Gastrocnemius medialis (tissue), 4 donors: ENCODE results near the gene MYBPH. TPM values are rescaled to one million over a fixed set of nuclear protein-coding genes. Genes with fewer than 3 reads are reported as not detected.

Experiments
- ATAC-seq, 2 donors: fragments of 150-250 bp; one replicate each; pipeline ENCODE4 v1.9.1; 2016
- DNase-seq, 2 donors: peaks; one replicate each; pipeline ENCODE4 v3.0.0-alpha.2; 2019
- H3K27ac ChIP-seq, 4 donors: fragments of 200-600 bp; sonication (generic); 1 replicate in 1 of 4; 2 replicates in 3 of 4; pipeline ENCODE4 v1.5.1; 2016 to 2018; ENCODE audit warnings: mild to moderate bottlenecking in 2 of 4, moderate library complexity in 1 of 4
- H3K27me3 ChIP-seq, 3 donors: fragments of 200-600 bp; sonication (generic) in 2 of 3; 1 replicate in 1 of 3; 2 replicates in 2 of 3; pipeline versions ENCODE4 v1.5.1 to v1.6.0; 2016 to 2019; ENCODE audit warnings: mild to moderate bottlenecking in 1 of 3, moderate library complexity in 1 of 3
- H3K36me3 ChIP-seq, 2 donors: fragments of 200-600 bp; sonication (generic) in 1 of 2; one replicate each; pipeline ENCODE4 v1.5.1; 2017 to 2018
- H3K4me1 ChIP-seq, 2 donors: fragments of 200-600 bp; sonication (generic) in 1 of 2; one replicate each; pipeline ENCODE4 v1.5.1; 2016 to 2017; ENCODE audit warnings: mild to moderate bottlenecking in 2 of 2
- H3K4me3 ChIP-seq, 4 donors: fragments of 200-600 bp; sonication (generic) in 3 of 4; 1 replicate in 1 of 4; 2 replicates in 3 of 4; pipeline ENCODE4 v1.5.1; 2016 to 2019; ENCODE audit warnings: mild to moderate bottlenecking in 2 of 4
- H3K9me3 ChIP-seq, 3 donors: fragments of 200-600 bp; sonication (generic) in 2 of 3; 1 replicate in 1 of 3; 2 replicates in 2 of 3; pipeline ENCODE4 v1.5.1; 2016 to 2019
- POLR2A ChIP-seq, 2 donors: fragments of 450-650 bp; IDR thresholded peaks; one replicate each; pipeline ENCODE4 v1.6.1; 2017; ENCODE audit warnings: antibody characterized with exemption in 2 of 2, mild to moderate bottlenecking in 2 of 2, moderate library complexity in 2 of 2
- in situ Hi-C, 4 donors: fragments of 200-750 bp; cut with MboI; loops; one replicate each; pipeline versions ENCODE4 v1.15.0 to v1.8.0; 2017; ENCODE audit warnings: low sequenced_read_pairs in 4 of 4
- intact Hi-C: fragments of 100-400 bp; cut with DNase I; formaldehyde crosslinking; loops from one replicate; pipeline ENCODE4 v1.15.1; 2023; ENCODE audit warnings: low total_unique reads
- total RNA-seq, 4 donors: library from RNA; depleted of rRNA; stranded (reverse); fragments of >200 nt; gene quantifications; one replicate each; pipeline versions ENCODE4 v1.1.0 to v1.2.3, GENCODE V29; 2016
- TF ChIP-seq, protein P1 (sequence below), 5 experiments: fragments of 450-650 bp in 3 of 5; fragments of 200-600 bp in 2 of 5; sonication (generic) in 2 of 5; IDR thresholded peaks in 4 of 5; conservative IDR thresholded peaks in 1 of 5; 1 replicate in 4 of 5; 2 replicates in 1 of 5; pipeline ENCODE4 v1.5.1; 2016 to 2019; ENCODE audit warnings: antibody characterized with exemption in 5 of 5, mild to moderate bottlenecking in 3 of 5, moderate library complexity in 3 of 5

The MYBPH gene
- total RNA-seq, 4 donors from 2014 or later, result 7.4 to 260 (median 45.5) TPM

DNA sequence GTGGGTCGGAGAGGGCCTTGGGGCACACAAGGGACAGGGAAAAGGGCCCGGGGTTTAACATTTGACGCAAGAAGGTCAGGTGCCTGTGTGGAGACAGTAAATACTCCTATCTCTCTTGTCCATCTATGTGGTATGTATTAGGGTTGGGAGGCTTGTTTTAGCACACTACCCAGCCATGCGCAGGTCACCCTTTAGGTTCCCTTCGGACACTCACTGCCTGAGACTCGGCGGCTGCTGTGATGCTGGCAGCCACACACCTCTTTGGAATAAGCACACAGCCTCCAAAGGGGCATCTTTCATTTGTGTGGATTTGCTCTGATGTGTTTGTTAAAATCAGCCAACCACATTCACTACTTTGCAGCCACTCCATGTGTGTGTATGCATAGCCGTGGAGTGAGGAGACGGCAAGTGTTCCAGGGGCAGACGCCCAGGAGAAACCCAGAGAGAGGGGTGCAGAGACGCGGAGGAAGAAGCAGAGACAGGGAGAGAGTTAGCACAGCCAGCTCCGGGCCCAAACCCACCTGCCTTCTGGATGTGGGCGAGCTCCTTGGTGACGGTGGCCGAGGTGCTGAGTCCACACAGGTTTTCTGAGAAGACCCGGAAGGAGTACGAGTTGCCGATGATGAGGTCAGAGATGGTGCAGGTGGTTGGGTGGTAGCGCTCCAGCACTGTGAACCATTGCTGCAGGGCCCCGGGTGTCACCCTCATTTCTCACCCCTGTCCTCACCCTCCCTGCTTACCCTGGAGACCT lies 5.7 kb downstream of the MYBPH start:
- in situ Hi-C loops (loop anchor here in 2 of 4 donors (5.0 to 10.0 kb wide), 3 partner anchors 45 to 135 kb away; no protein-coding TSS in a partner anchor), intact Hi-C loops (no loop called here)
- no peaks in the 10 kb centered on the region for H3K9me3 ChIP-seq
- ATAC-seq (no peak), DNase-seq (no peak)
- TF ChIP-seq, protein P1, sequence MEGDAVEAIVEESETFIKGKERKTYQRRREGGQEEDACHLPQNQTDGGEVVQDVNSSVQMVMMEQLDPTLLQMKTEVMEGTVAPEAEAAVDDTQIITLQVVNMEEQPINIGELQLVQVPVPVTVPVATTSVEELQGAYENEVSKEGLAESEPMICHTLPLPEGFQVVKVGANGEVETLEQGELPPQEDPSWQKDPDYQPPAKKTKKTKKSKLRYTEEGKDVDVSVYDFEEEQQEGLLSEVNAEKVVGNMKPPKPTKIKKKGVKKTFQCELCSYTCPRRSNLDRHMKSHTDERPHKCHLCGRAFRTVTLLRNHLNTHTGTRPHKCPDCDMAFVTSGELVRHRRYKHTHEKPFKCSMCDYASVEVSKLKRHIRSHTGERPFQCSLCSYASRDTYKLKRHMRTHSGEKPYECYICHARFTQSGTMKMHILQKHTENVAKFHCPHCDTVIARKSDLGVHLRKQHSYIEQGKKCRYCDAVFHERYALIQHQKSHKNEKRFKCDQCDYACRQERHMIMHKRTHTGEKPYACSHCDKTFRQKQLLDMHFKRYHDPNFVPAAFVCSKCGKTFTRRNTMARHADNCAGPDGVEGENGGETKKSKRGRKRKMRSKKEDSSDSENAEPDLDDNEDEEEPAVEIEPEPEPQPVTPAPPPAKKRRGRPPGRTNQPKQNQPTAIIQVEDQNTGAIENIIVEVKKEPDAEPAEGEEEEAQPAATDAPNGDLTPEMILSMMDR (IDR thresholded peaks at IDR 0.05 in 4 of 5, conservative IDR thresholded peaks at IDR 0.05 in 1 of 5), result no peak
- TF ChIP-seq POLR2A (IDR thresholded peaks at IDR 0.05), result no peak
- no peak overlapping the region for H3K4me3 ChIP-seq
- H3K27me3 ChIP-seq, result no peaks in the 10 kb centered on the region
- no peaks in the 10 kb centered on the region for H3K36me3 ChIP-seq
- H3K27ac ChIP-seq, result no peak overlapping the region
- H3K4me1 ChIP-seq, result peaks cover 14 to 24% of the 10 kb centered on the region in 2 donors

DNA sequence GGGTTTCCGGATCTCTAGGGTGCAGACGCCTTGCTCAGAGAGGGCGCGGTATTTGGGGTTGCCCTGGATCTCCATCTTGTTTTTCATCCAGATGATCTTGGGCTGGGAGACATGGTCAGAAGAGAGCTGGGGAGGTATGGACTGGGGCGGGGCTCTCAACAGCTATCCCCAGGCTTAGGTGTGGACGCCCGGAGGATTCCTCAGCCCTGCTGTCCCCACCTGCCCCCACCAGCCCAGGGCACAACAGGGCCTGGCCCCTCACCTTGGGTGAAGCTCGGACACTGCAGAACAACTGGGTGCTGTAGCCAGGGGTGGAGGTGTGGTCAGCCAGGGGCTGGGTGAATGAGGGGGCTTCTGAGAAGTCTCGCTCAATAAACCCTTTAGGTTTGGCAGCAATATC lies 6.6 kb downstream of the MYBPH start:
- ATAC-seq, result no peak
- Histone ChIP-seq H3K36me3 (no peaks in the 10 kb centered on the region), H3K9me3 (no peaks in the 10 kb centered on the region), H3K4me1 (peaks cover 14 to 19% of the 10 kb centered on the region in 2 donors), H3K4me3 (no peak overlapping the region), H3K27ac (no peak overlapping the region), H3K27me3 (no peaks in the 10 kb centered on the region)
- TF ChIP-seq, protein P1 (IDR thresholded peaks at IDR 0.05 in 4 of 5, conservative IDR thresholded peaks at IDR 0.05 in 1 of 5), result no peak
- no peak for TF ChIP-seq POLR2A (IDR thresholded peaks at IDR 0.05)
- intact Hi-C loops, result no loop called here
- no peak for DNase-seq
- in situ Hi-C loops, result loop anchor here in 1 of 4 donors (10.0 kb wide), 1 partner anchor 46 kb away; no protein-coding TSS in a partner anchor

DNA sequence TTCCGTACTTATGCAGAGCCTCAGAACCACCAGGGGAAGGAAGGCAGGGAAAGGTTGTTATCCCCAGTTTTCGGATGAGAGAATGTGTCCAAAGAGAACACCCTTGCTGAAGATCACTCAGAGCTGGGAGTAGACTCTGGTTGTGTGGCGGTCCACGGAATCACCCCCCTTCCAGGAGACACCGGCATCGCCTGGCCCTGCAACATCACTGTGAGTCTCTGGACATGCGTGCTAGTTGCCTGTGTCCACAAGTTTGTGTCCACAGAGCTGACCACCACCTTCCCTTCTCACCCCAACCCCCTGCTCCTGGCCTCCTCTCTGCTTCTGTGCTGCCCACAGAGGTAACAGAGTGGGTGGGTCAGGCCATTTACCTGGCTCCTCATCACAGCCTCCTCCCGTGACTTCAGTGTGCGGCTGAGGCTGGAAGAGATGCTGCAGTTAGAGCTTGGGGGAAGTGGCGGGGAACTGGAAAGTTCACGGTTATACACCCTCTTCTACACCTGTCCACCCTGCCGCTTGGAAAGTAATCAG lies 7.3 kb downstream of the MYBPH start:
- in situ Hi-C loops (loop anchor here in 1 of 4 donors (10.0 kb wide), 1 partner anchor 46 kb away; no protein-coding TSS in a partner anchor), intact Hi-C loops (no loop called here)
- H3K27ac ChIP-seq, result no peak overlapping the region
- DNase-seq (no peak), ATAC-seq (no peak)
- no peak for TF ChIP-seq POLR2A (IDR thresholded peaks at IDR 0.05)
- TF ChIP-seq, protein P1 (IDR thresholded peaks at IDR 0.05 in 4 of 5, conservative IDR thresholded peaks at IDR 0.05 in 1 of 5), result no peak
- H3K9me3 ChIP-seq, result no peaks in the 10 kb centered on the region
- H3K36me3 ChIP-seq, result no peaks in the 10 kb centered on the region
- H3K4me1 ChIP-seq, result peaks cover 10 to 12% of the 10 kb centered on the region in 2 donors
- no peaks in the 10 kb centered on the region for H3K27me3 ChIP-seq
- H3K4me3 ChIP-seq, result no peak overlapping the region

DNA sequence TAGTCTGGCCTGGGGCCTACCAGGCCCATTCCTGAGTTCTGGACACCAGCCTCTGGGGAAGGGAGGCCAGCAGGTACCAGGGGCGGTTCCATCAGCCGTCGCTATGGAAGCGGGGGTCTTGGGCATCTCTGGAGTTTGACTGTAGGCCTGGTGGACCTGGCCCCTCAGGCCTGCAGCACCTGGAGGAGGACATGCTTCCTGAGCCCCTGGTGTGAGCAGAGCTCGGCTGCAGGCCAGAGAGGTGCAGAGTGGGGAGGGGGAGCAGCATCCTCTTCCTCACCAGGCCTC lies 7.8 kb downstream of the MYBPH start:
- no peaks in the 10 kb centered on the region for H3K9me3 ChIP-seq
- no peak for TF ChIP-seq POLR2A (IDR thresholded peaks at IDR 0.05)
- TF ChIP-seq, protein P1 (IDR thresholded peaks at IDR 0.05 in 4 of 5, conservative IDR thresholded peaks at IDR 0.05 in 1 of 5), result no peak
- intact Hi-C loops (no loop called here), in situ Hi-C loops (loop anchor here in 1 of 4 donors (10.0 kb wide), 1 partner anchor 47 kb away; no protein-coding TSS in a partner anchor)
- no peaks in the 10 kb centered on the region for H3K36me3 ChIP-seq
- no peak for ATAC-seq
- no peak overlapping the region for H3K27ac ChIP-seq
- H3K4me1 ChIP-seq, result peaks cover 5 to 7% of the 10 kb centered on the region in 2 donors
- H3K27me3 ChIP-seq, result peaks cover 0 to 2% (median 0%) of the 10 kb centered on the region in 3 donors
- no peak overlapping the region for H3K4me3 ChIP-seq
- no peak for DNase-seq
